Dedifferentiated amniotic fluid mesenchymal stem cell (primary cell): ENCODE results near the gene SHISA6.

ENCODE experiments used
- DNase-seq: peaks from one replicate; pipeline ENCODE4 v3.0.0-alpha.2; 2016; ENCODE audit errors: extremely low spot score

SHISA6 gene

GRCh38 chr17:11459861-11460331 is 218.9 kb downstream of the SHISA6 start:
- no peak for DNase-seq

GRCh38 chr17:11461993-11462548 is 221.1 kb downstream of the SHISA6 start:
- no peak for DNase-seq

- no peak for DNase-seq
Observed at GRCh38 chr17:11467639-11468038, 226.6 kb downstream of the SHISA6 start.

DNA sequence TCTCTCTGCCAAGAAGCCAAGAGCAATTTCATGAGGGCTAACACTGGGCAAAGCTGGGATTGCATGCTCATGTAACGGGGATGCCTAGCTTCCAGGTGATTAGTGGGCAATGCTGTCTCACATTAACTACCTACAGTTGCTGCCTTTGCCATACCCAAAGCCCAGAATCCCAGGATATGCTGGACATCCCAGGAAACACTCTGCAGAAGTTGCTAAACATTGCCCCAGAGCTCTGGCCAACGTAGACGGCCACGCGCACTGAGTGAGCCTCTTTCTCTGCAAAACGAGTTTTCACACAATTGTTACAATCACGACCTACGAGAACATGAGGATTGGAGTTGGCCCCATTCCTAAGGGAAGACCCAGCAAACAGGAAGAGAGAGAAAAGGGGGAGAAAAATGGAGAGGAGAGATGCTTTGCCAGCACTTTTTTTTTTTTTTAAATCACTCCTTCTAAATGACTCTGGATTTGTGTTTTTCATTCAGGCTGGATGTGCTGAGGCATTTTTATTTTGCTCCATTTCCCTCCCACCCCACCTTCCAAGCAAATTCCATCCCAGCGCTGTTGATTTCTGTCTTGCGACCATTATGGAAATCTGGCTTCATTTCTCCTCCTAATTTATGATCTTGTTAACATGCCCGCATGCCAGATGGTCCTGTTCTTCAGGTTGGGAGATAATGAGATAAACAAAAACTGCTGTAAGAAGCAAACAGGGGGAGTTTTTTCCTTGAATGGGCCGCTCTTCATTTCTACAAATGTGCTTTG is 244.5 kb downstream of the SHISA6 start:
- no peak for DNase-seq

DNA sequence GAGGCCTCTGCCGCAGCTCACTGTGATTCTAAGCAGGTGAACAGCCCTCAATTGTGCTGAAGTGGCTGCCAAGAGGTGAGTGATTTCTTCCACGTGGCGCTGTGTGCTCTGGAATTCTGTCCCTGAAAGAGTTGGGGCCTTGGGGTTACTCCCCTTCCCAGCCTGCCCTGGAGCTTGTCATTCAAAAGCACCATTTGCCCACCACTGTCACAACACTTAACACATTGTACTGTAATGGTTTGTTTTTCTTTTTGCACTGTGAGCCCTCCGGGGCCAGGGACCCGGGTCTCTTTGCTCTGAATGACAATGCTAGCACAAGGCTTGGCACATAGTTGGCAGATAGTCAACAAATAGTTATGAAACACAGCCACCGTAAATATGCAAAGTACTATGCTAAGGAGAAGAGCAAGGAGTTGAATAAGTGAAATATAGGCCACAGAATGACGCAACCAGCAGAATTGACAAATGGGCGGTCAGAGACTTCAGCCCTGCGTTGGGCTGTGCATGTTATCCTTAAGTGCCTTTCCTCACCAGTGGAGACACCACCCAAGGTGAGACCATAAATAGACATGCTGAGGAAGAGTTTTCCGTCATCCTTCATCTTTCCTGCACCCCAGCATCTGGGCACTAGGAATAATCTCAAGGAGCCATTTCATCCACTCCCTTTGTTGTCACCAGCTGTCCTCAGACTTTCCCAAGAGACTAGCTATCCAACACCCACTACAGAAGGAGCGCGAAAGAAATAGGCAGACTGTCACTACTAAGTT is 245.3 kb downstream of the SHISA6 start:
- no peak for DNase-seq

- no peak for DNase-seq
Observed at GRCh38 chr17:11486868-11487310, 245.9 kb downstream of the SHISA6 start.

GRCh38 chr17:11487469-11487868 is 246.5 kb downstream of the SHISA6 start:
- DNase-seq = no peak

GRCh38 chr17:11488407-11488806 is 247.4 kb downstream of the SHISA6 start:
- no peak for DNase-seq

GRCh38 chr17:11490171-11490755 is 249.2 kb downstream of the SHISA6 start:
- DNase-seq = no peak

DNA sequence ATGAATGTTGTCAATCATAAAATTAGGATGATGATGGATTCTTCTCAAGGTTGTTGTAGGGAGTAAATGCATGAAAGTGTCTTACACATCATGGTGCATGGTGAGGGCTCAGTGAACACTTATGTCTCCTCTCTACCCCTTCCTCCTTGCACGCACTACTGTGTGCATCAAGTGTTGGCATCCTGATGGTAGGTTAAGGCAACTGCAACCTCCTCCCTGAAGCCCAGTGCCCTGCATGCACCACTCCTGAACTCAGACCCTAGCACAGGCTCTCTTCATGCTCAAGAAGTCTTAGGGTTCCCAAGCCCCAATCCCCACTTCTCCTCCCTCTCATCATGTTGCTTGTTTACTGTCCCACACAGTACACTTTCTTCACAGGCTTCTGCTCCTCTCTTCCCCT is 251.5 kb downstream of the SHISA6 start:
- no peak for DNase-seq

DNA sequence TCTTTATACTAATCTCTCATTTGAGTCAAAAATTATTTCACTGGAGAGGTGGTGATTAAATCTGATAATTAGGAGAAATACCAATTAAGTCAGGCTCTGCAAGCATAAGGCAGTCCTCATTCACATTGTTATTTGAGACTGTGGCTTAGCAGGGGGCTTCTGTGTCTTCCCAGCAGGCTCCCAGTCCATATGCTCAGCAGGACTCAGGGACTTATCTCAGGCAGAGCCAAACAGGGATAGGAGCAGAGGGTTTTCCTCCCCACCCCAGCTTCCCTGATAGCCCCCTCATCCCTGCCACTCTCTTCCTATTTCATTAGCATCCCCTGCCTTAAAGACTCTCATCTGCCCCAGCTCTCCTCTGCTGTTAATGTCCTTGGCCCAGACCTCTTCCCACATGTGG is 252.9 kb downstream of the SHISA6 start:
- DNase-seq = no peak

- no peak for DNase-seq
Observed at GRCh38 chr17:11495613-11496012, 254.6 kb downstream of the SHISA6 start.

DNA sequence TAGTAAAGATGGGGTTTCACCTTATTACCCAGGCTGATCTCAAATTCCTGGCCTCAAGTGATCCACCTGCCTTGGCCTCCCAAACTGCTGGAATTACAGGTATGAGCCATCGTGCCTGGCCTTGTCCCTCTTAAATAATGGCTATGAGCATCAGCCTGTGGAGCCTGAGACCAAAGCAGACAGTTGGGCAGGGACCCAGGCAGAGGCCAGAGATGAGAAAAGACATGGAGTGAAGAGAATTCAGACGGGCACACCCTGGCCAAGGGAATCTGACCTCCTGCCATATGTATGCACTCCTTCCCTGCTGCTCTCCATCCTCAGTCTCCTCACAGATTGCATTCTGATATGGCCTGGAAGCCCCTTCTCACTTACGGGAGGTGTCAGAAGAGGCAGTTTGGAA is 258.9 kb downstream of the SHISA6 start:
- no peak for DNase-seq

- DNase-seq = no peak
Observed at GRCh38 chr17:11503308-11504035, 262.5 kb downstream of the SHISA6 start.

DNA sequence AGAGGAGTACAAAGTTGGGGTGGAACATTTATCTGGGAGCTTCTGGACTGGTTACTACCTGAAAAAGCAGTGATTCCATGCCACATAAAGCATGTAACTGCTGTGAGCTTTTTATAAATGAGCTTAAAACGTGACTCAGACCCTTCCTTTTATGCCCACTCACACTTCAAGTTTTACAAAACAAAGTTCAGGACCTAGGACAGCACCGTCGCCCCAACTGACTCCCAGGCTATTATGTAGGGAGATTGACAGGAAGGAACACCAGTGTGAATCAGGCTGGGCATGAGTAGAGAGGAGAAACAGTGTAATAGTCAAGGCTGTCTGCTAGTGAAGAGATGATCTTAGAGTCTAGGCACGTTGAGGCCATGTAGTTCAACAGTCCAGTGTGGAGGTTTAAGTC is 265.6 kb downstream of the SHISA6 start:
- DNase-seq = no peak

DNA sequence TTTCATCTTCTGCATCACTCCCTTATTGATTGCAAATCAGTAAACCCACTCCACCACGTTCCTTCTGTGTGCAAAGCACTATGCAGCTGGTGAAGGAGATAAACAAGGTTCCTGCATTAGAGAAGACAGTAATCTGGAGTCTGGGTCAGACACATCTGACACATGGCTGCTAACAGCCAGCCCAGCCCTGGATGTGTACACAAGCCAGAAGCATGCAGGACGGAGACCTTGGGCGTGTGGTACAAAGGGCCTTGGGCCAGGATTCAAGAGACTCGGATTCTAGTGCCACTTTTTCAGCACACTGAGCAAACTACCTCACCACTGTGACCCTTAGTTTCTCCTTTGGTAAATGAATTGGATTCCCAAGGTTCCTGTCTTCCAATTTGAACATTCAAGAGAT is 270.7 kb downstream of the SHISA6 start:
- DNase-seq = no peak

DNA sequence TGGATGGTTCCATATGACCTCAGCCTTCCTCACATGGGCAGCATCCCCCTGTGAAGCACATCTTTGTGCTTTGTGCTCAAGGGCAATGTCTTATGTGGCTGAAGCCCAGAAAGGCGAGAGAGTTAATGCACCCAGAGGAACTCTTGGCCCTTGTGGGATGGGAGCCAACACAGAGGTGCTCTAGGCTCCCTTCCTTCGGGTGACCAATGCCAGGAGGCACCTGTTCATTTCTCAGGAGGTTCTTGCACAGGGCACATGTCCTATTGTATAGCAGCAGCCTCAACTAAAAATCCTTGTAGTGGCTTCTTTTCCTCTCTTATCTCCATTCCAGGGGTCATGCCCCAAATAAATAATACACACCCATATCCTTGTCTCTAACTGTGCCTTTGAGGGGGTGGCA is 273.6 kb downstream of the SHISA6 start:
- DNase-seq = no peak

DNA sequence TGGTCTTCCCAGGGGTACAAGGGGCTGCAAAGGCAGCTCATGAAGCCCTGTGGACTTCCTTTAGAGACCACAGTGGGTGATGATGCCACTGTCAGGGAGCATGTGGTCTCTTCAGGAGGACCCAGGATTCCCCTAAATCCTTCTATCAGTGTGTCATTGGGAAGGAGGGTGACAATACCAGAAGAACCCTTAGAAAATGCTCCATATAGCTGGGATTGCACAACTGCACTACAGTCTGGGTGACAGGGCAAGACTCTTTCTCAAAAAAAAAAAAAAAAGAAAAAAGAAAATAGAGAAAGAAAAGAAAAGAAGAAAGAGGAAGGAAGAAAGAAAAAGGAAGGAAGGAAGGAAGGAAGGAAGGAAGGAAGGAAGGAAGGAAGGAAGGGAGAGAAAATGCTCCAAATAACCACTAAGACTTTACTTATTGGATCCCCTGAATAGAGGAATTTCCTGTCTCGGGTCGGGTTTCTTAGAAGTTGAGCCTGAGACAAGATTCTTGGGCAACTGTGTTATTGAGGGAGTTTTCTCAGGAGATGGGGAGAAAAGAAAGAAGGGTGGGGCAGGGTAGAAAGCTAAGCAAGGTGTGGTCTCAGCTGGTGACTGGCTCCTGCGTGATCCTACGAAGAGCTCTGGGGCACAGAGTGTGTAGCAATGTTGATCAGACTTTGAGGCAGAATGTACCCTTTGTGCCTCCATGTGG is 274.1 kb downstream of the SHISA6 start:
- no peak for DNase-seq

DNA sequence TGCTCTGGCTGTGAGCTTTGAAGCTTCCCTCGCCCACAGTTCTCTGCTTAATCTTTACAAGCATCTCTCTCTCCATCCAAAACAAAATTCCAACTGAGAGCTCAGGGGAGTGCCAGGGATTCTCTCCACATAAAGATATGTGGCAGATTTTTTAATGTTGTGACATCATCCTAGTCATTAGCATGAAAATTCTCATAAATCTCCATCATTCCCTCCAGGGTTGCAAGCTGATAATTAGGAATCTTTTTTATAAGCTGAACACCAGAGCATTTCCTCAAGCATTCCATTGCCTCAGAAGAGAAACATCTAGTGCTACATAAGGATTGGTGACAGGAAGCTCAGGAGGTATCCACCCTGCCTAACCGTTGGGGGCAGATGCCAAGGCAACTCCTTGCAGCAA is 274.9 kb downstream of the SHISA6 start:
- no peak for DNase-seq

GRCh38 chr17:11535231-11535630 is 294.2 kb downstream of the SHISA6 start:
- DNase-seq = no peak

- DNase-seq = no peak
Observed at GRCh38 chr17:11538366-11538765, 297.4 kb downstream of the SHISA6 start.
